H54 (cell line): ENCODE results near the gene NUDT22.

ENCODE experiments used
- DNase-seq: peaks from one replicate; pipeline ENCODE4 v3.0.0; 2011; ENCODE audit warnings: low spot score, mixed read lengths; ENCODE audit not compliant: insufficient read length
- FAIRE-seq: peaks from 3 replicates; lab custom pipeline; 2011; peaks lifted over from hg19 to GRCh38; lab: Jason Lieb, UNC
- POLR2A ChIP-seq: IDR thresholded peaks from 2 replicates; pipeline ENCODE4 v1.6.1; 2011; ENCODE audit warnings: low read depth, mild to moderate bottlenecking, low read length

Gene NUDT22

GRCh38 chr11:64247729-64248531, 21.9 kb downstream of the NUDT22 start:
- DNase-seq: no peak
- FAIRE-seq: no peak
- TF ChIP-seq POLR2A: no peak

DNA sequence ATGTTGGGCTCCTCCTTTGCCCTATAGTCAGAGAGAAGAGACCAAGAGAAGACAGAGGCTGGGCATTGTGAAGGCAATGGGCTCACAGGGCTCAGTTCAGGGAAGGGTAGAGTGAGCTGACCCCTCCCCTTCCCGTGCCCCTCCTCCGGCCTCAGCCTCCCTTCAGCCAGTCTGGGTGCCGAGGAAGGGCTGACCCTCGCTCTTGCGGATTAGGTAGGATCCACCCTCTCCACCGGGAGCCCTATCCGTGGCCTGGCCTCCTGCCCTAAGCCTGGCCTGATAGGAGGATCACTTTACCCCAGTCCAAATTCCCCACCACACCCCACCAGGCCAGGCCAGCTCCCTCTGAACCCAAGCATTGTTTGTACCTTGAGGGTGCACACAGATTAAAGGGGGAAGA, 22.5 kb downstream of the NUDT22 start:
- DNase-seq: no peak
- no peak for FAIRE-seq
- no peak for TF ChIP-seq POLR2A

DNA sequence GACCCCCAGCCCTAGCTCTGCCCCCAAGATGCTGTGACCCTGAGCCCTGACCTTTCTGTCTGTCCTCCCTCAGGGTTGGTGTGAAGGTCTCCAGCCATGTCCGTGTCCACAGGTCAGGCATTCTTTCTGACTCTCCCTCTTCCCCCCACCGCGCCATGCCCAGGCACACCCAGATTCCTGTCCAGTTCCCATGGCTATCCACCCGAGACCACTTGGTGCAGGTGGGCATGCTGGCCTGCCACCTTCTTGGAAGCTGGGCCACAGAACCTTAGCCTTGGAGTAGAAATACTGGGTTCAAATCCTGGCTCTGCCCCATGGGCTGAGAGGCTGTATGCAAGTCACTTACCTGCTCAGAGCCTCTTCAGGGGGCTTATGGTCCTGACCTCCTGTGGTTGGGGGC, 23.0 kb downstream of the NUDT22 start:
- FAIRE-seq (no peak), DNase-seq (no peak)
- TF ChIP-seq POLR2A: no peak

GRCh38 chr11:64249563-64250414, 23.7 kb downstream of the NUDT22 start:
- no peak for FAIRE-seq
- no peak for TF ChIP-seq POLR2A

GRCh38 chr11:64250415-64251015, 24.4 kb downstream of the NUDT22 start:
- no peak for FAIRE-seq
- peak; percentile 9; the same call in 1 of the 2 replicates for TF ChIP-seq POLR2A
- DNase-seq: no peak

More at GRCh38 chr11:64249563-64250414, 23.7 kb downstream of the NUDT22 start:
- DNase-seq: no peak

DNA sequence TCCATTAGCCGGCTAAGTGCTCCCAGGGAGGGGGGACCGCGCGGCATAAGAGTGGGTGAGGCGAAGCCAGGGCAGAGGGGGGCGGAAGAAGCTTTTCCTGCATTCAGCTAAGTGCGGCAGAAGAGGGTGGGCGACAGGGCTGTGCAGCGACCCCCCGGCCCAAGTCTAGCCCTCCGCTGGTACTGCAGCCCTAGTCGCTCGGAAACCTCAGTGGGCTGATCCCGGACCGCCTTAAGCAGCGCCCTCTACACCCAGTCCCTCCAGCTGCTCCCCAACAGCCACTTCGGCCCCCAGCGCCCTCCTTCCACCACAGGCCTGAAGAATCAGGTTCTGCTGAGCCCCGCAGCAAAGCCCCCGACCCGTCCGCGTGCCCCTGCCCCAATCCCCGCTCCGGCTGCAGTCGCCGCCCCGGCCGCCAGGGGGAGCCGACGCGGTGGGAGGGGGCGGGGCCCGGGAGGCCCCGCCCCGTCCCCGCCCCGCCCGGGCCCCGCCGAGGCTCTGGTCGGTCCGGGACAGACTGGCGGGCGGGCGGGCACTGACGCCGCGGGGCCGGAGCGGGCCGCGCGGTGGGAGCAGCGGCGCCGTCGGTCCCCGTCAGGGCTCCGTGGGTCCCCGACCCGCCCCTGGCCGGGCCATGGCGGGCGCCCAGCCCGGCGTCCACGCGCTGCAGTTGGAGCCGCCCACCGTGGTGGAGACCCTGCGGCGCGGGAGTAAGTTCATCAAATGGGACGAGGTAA, 25.1 kb downstream of the NUDT22 start, which contains the start of gene PLCB3:
TSS of gene PLCB3 (plus strand) at position 515 of the 737 bp plus-strand sequence. CDS start at position 635, 120 bp downstream.
- FAIRE-seq: no peak
- no peak for DNase-seq
- TF ChIP-seq POLR2A: peak; percentile 91

GRCh38 chr11:64251753-64252002, 25.6 kb downstream of the NUDT22 start:
- FAIRE-seq: no peak
- no peak for DNase-seq
- no peak for TF ChIP-seq POLR2A

DNA sequence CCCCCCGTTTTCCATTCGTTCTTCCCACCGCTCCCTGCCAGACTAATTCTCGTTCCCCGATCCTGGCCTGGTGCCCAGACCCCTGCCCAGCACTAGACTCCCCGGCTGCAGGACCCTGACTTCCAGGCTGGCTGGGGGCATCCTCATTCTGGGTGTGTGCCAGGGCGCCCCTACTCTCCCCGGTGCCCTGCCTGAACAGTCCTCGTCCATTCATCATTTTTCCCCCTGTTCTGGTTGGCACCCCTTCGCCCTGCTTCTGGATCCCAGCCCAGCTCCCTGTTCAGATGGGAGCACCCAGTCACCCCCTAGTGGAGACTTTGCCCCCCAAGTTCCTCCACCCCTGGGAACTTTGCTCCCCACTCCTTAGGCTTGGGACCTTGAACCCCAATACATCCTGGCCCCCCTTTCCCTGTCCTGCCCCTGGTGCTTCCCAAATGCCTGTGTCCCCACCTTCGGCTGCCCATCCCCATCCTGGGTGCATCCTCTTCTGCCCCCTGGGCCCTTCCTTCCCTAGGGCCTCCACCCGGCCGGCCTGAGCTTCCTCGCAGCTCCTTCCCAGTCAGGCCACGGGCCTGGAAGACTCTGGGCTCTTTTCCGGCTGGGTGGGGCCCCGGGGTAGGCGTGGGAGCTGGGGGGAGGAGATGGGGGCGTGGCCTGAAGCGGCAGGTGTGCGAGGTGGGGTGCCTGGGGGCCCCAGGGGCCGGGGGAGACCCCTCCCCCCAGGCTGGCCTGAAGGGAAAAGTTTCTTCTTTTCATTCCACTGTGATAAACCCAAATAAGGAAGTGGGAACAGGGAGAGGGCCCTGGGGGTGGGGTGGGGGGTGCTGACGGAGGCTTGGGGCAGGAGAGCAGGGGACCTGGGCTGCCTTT, 26.2 kb downstream of the NUDT22 start:
- TF ChIP-seq POLR2A: peak; percentile 69
- no peak for FAIRE-seq
- peak; percentile 86 for DNase-seq

DNA sequence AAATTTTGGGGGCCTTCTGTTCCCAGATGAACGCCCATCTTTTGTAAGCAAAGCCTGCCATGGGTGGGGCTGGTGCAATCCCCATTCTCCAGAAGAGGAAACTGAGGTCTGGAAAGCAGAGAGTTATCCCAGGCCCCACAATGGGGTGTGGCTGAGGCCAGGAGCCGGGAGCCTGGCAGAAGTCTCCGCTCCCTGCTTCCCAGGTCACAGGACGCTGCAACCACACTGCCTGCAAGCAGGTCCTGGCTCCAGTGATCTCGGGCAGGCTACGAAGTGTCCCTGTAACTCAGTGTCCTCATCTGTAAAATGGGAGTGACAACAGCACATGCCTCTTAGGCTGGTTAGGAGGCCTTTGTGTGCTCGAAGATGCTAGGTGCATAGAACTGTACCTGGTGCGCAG, 27.0 kb downstream of the NUDT22 start:
- no peak for TF ChIP-seq POLR2A
- no peak for DNase-seq
- FAIRE-seq: no peak

GRCh38 chr11:64253481-64253880, 27.4 kb downstream of the NUDT22 start:
- no peak for TF ChIP-seq POLR2A

DNA sequence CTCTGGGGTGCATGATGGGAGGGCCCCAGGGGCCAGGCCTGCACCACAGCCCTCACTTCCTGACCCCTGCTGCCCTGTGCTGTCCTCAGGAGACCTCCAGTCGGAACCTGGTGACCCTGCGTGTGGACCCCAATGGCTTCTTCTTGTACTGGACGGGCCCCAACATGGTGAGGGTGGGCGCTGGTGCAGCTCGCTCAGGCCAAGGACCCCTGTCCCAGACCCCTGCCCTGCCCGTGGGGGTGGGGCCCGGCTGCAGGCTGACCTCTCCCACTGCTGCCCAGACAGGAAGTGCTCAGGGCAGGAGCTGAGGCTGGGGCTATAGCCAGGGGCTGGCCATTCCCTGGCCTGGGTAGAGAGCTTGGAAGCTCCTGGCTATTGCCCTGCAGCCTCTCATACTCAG, 28.3 kb downstream of the NUDT22 start:
- FAIRE-seq (no peak), DNase-seq (no peak)
- no peak for TF ChIP-seq POLR2A

More at GRCh38 chr11:64253481-64253880, 27.4 kb downstream of the NUDT22 start:
- no peak for FAIRE-seq
- DNase-seq: no peak
